Heart left ventricle (tissue), 16 donors: Measurements from ENCODE around the gene TNNI3. TPM values are rescaled to one million over a fixed set of nuclear protein-coding genes. Genes with fewer than 3 reads are reported as not detected.

ENCODE experiments used
- ATAC-seq, 4 donors: fragments of 200-7000 bp; cut with Tn5 transposase; one replicate each; pipeline ENCODE4 v1.9.1; 2020 to 2022; ENCODE audit warnings: moderate library complexity in 4 of 4, mild to moderate bottlenecking in 3 of 4, moderate number of reproducible peaks in 1 of 4
- DNase-seq, 5 donors: peaks; one replicate each; pipeline ENCODE4 v3.0.0-alpha.2; 2020
- H3K27ac ChIP-seq, 12 donors: fragments of 200-600 bp; sonication (generic) in 4 of 12; one replicate each; pipeline versions ENCODE4 v1.5.0 to v1.8.0; 2016 to 2022; ENCODE audit warnings: mild to moderate bottlenecking in 2 of 12
- H3K27me3 ChIP-seq, 9 donors: fragments of 200-600 bp; sonication (generic) in 2 of 9; one replicate each; pipeline versions ENCODE4 v1.5.1 to v1.8.0; 2016 to 2022; ENCODE audit warnings: mild to moderate bottlenecking in 3 of 9
- H3K36me3 ChIP-seq, 9 donors: fragments of 200-600 bp; sonication (generic) in 2 of 9; one replicate each; pipeline versions ENCODE4 v1.5.0 to v1.8.0; 2018 to 2022; ENCODE audit warnings: mild to moderate bottlenecking in 2 of 9
- H3K4me1 ChIP-seq, 12 donors: fragments of 200-600 bp; sonication (generic) in 4 of 12; one replicate each; pipeline versions ENCODE4 v1.5.0 to v1.8.0; 2016 to 2022; ENCODE audit warnings: mild to moderate bottlenecking in 3 of 12
- H3K4me3 ChIP-seq, 12 donors: fragments of 200-600 bp; sonication (generic) in 4 of 12; one replicate each; pipeline versions ENCODE4 v1.5.0 to v1.8.0; 2017 to 2022; ENCODE audit warnings: mild to moderate bottlenecking in 9 of 12, moderate library complexity in 4 of 12
- H3K9me3 ChIP-seq, 12 donors: fragments of 200-600 bp; sonication (generic) in 4 of 12; one replicate each; pipeline versions ENCODE4 v1.5.0 to v1.8.0; 2016 to 2022; ENCODE audit warnings: mild to moderate bottlenecking in 1 of 12
- CTCF ChIP-seq, 12 donors: fragments of 200-600 bp; sonication (generic) in 4 of 12; IDR thresholded peaks; one replicate each; pipeline versions ENCODE4 v1.5.0 to v1.8.0; 2018 to 2022; ENCODE audit warnings: antibody characterized with exemption in 12 of 12, mild to moderate bottlenecking in 5 of 12
- POLR2A ChIP-seq, 2 donors: fragments of 450-650 bp; IDR thresholded peaks; one replicate each; pipeline ENCODE4 v1.6.1; 2017; ENCODE audit warnings: antibody characterized with exemption in 2 of 2, mild to moderate bottlenecking in 2 of 2, moderate library complexity in 2 of 2
- whole genome bisulfite sequencing, 4 donors: extraction: QIAGEN DNeasy Blood & Tissue Kit in 2 of 4; methylation state at CpG; one replicate each; pipeline versions ENCODE4 v1.1.5 to v1.1.7; 2013 to 2018; 5-methylcytosine and 5-hydroxymethylcytosine counted together
- intact Hi-C, 10 donors: fragments of 100-400 bp; cut with DNase I; formaldehyde crosslinking; loops; one replicate each; pipeline versions ENCODE4 v1.11.1 to v1.14.2; 2022
- polyA plus RNA-seq, 2 donors: library from polyadenylated mRNA; stranded (reverse); fragments of 200-250 nt; gene quantifications; one replicate each; pipeline ENCODE4 v1.2.3, GENCODE V29; 2013
- total RNA-seq, 9 donors: library from RNA; depleted of rRNA in 2 of 9; stranded (reverse); fragments of >200 nt in 2 of 9; fragmentation: NEBNext Ultra II Directional in 3 of 9; extraction: Animal tissue kit (Norgen Biotek cat#: 25700) in 3 of 9; gene quantifications; one replicate each; pipeline versions ENCODE4 v1.1.0 to v1.2.4, GENCODE V29; 2016 to 2023
- donor health status: ischemic (EF 13 %, LVEDD 7.1; RV severe dilation, severe dysfunction).
- donor health status: healthy with polysubstance abuse.
- donor health status: DM: no; HTN: yes; CAD: no.
- donor health status: DM: no; HTN: no; CAD: no.
- donor health status: ischemic (EF 25% LVEDD 6.9; RV normal size, moderate dysfunction).
- donor health status: ischemic (EF 25% LVEDD 5.7; RV mildly dilated, moderate dysfunction).
- donor health status: healthy.
- donor health status: DM: yes; HTN: yes; CAD: no.
- donor health status: ischemic (EF 35%, LVEDD 5.7; RV mildly dilated, moderate dysfunction).
- donor health status: nonischemic (EF 11% LVEDD 7.7; RV severe dilation, severe dysfunction).
- donor health status: DM: yes; HTN: yes; CAD: no.
- donor health status: PGD.
- donor health status: ischemic (EF 29% LVEDD 5.4; RV normal size, mild dysfunction).
- donor health status: nonischemic (EF 23%, LVEDD 6.1; RV moderate dilation, normal function).

TNNI3 gene
- total and polyA plus RNA-seq, 11 donors: 1,912 to 34,502 (median 9,662) TPM

- Histone ChIP-seq H3K27ac (peak overlapping the region in 1 of 12 donors; percentile 5), H3K36me3 (peaks cover 0 to 68% (median 16%) of the 10 kb centered on the region in 9 donors), H3K4me1 (peaks cover 0 to 6% (median 0%) of the 10 kb centered on the region in 12 donors), H3K4me3 (no peak overlapping the region), H3K9me3 (no peaks in the 10 kb centered on the region), H3K27me3 (peaks cover 0 to 42% (median 5%) of the 10 kb centered on the region in 9 donors)
- intact Hi-C loops: loop anchor here in 1 of 10 donors (10.0 kb wide), 1 partner anchor 368 kb away; no protein-coding TSS in a partner anchor
- ATAC-seq: no peak
- TF ChIP-seq CTCF (IDR thresholded peaks at IDR 0.05): no peak
- no peak for TF ChIP-seq POLR2A (IDR thresholded peaks at IDR 0.05)
- DNase-seq: peak in 1 of 5 donors; percentile 1
- WGBS, 4 donors: 68 to 79% (median 72%) methylated on average over 16 to 17 of the region's 17 CpGs
These were observed 21.0 kb downstream of the TNNI3 start for GRCh38 chr19:55136399-55137102.

- no peaks in the 10 kb centered on the region for H3K4me1 ChIP-seq
- DNase-seq (no peak), ATAC-seq (no peak)
- peaks cover 0 to 60% (median 14%) of the 10 kb centered on the region in 9 donors for H3K36me3 ChIP-seq
- WGBS, 4 donors: 11 to 41% (median 20%) methylated on average over 2 to 3 of the region's 3 CpGs
- TF ChIP-seq POLR2A (IDR thresholded peaks at IDR 0.05): no peak
- no peak for TF ChIP-seq CTCF (IDR thresholded peaks at IDR 0.05)
- H3K27me3 ChIP-seq: peaks cover 0 to 26% (median 1%) of the 10 kb centered on the region in 9 donors
- H3K27ac ChIP-seq: no peak overlapping the region
- no peaks in the 10 kb centered on the region for H3K9me3 ChIP-seq
- H3K4me3 ChIP-seq: no peak overlapping the region
- intact Hi-C loops: loop anchor here in 1 of 10 donors (10.0 kb wide), 1 partner anchor 370 kb away; no protein-coding TSS in a partner anchor
These were observed 22.8 kb downstream of the TNNI3 start for GRCh38 chr19:55134736-55135135.

- peaks cover 0 to 23% (median 0%) of the 10 kb centered on the region in 9 donors for H3K27me3 ChIP-seq
- H3K4me3 ChIP-seq: no peak overlapping the region
- H3K9me3 ChIP-seq: no peaks in the 10 kb centered on the region
- no peak overlapping the region for H3K27ac ChIP-seq
- intact Hi-C loops: loop anchor here in 1 of 10 donors (10.0 kb wide), 1 partner anchor 371 kb away; no protein-coding TSS in a partner anchor
- H3K36me3 ChIP-seq: peaks cover 0 to 51% (median 13%) of the 10 kb centered on the region in 9 donors
- DNase-seq (no peak), ATAC-seq (no peak)
- WGBS, 4 donors: 71 to 76% (median 74%) methylated on average over 25 of the region's 25 CpGs
- TF ChIP-seq CTCF (IDR thresholded peaks at IDR 0.05) (no peak), POLR2A (IDR thresholded peaks at IDR 0.05) (no peak)
- H3K4me1 ChIP-seq: no peaks in the 10 kb centered on the region
These were observed 23.7 kb downstream of the TNNI3 start for GRCh38 chr19:55133639-55134444.
